ES-I3 (cell line): ENCODE results near the gene GALNT8.

Source experiments
- H3K36me3 ChIP-seq: 2 replicates; pipeline ENCODE4 v1.6.1; 2013; ENCODE audit warnings: mild to moderate bottlenecking, low read length, control low read depth, moderate library complexity; ENCODE audit not compliant: insufficient read depth
- H3K4me1 ChIP-seq: 2 replicates; pipeline ENCODE4 v1.6.1; 2013; ENCODE audit warnings: mild to moderate bottlenecking, control low read depth, low read length; ENCODE audit not compliant: insufficient read depth
- H3K9ac ChIP-seq: 2 replicates; pipeline ENCODE4 v1.6.1; 2013; ENCODE audit warnings: low read depth, mild to moderate bottlenecking, low read length, moderate library complexity
- H3K9me3 ChIP-seq: 2 replicates; pipeline ENCODE4 v1.6.1; 2013; ENCODE audit warnings: mild to moderate bottlenecking, low read length, moderate library complexity; ENCODE audit not compliant: control insufficient read depth, insufficient read depth

GALNT8 gene

DNA sequence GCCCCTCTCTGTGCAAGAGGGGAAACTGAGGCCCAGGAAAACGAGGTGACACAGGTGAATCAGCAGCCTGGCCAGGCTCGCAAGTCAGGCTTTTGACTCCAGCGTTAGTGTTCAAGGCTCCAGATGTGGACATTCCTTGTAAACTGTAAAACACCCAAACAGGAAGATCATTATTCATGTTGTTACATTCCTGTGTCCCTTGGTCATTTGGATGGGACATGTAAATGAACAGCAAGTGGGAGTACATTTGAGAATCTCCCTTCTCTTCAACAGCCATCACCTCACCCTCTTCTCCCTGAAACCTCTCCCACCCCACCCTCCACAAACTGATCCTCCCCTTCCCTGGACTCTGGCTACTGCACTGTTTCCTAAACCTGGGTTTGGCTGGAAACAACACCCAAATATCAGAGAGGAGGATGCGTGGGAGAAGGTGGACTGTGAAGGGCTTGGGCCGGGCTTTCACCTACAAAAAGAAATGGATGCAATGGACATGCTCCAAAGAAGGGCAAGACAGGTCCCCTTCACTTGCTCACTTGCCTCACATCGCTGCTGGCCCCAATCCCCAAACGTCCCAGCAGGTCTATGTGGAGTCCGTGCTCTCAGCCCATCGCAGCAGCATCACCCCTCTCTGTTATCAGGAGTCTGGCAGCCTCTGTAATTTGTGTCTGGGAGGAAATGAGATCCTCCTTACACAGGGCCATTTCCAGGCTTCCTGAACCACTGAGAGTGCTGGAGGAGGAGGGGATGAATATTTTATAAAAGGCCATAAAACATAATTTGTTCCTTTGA is 76.7 kb downstream of the GALNT8 start:
- Histone ChIP-seq H3K36me3 (no peaks in the 10 kb centered on the region), H3K9ac (no peak overlapping the region), H3K4me1 (0 out of 2 replicates have a peak, but pooled peaks cover 4% of the 10 kb centered on the region), H3K9me3 (no peaks in the 10 kb centered on the region)

- Histone ChIP-seq H3K9me3 (no peaks in the 10 kb centered on the region), H3K9ac (no peak overlapping the region), H3K4me1 (0 out of 2 replicates have a peak, but pooled peaks cover 4% of the 10 kb centered on the region), H3K36me3 (no peaks in the 10 kb centered on the region)
These were observed 80.4 kb downstream of the GALNT8 start for GRCh38 chr12:4800555-4800954.

GRCh38 chr12:4802841-4803240 is 82.6 kb downstream of the GALNT8 start:
- H3K36me3 ChIP-seq: no peaks in the 10 kb centered on the region
- H3K9ac ChIP-seq: no peak overlapping the region
- H3K9me3 ChIP-seq: no peaks in the 10 kb centered on the region
- no peaks in the 10 kb centered on the region for H3K4me1 ChIP-seq

GRCh38 chr12:4806439-4807115 is 86.4 kb downstream of the GALNT8 start:
- H3K4me1 ChIP-seq: 0 out of 2 replicates have a peak, but pooled peaks cover 2% of the 10 kb centered on the region
- H3K9me3 ChIP-seq: no peaks in the 10 kb centered on the region
- no peak overlapping the region for H3K9ac ChIP-seq
- no peaks in the 10 kb centered on the region; the same call in 1 of the 2 replicates for H3K36me3 ChIP-seq

DNA sequence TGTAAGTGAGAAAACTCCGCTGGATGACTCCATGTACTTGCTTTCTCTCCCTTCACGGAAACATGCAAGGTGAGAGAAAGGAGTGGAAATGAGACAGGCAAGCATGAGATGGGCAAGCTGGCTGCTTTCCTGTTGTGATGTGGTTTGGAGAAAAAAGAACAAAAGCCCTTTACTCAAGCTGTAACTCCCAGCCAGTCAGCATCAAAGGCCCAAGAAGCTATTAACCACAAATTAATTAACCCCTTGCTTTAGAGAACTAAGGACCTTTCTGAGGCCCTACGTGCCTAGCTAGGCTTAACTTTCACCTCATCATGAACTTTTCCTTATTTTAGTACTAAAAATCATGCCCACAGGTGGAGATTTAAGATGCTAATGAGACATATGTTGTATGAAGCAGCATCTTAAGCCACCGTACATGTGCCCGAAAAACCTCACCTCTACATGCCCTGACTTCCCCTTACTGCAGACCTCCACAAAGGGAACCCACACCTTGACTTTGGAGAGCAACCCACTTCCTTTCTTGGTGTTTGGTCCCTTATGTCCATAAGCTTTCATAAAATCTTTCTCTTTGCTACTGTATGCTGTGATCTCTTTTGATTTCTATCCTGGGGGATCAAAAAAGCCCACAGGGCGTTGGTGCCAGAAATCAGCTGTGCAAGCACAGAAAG is 87.0 kb downstream of the GALNT8 start:
- Histone ChIP-seq H3K4me1 (0 out of 2 replicates have a peak, but pooled peaks cover 2% of the 10 kb centered on the region), H3K9me3 (no peaks in the 10 kb centered on the region), H3K36me3 (no peaks in the 10 kb centered on the region; the same call in 1 of the 2 replicates), H3K9ac (no peak overlapping the region)

DNA sequence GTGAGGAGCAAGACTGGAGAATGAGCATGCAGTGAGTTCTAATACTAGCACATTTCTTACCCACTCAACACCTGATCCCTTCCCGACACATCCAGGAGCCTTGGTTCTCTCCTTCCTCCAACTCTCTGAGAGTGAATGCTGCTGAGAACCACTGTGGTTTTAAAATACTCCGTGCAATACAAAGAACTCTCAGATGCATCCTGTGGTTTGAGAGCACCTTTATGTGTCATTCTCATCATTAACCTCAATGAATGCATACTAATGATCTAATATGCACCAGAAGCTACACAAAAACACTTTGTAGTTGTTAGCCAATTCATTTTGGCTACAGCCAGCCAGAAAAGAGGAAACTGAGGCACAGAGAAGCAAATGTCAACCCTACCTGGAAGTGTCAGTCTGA is 87.6 kb downstream of the GALNT8 start:
- Histone ChIP-seq H3K4me1 (0 out of 2 replicates have a peak, but pooled peaks cover 2% of the 10 kb centered on the region), H3K9me3 (no peaks in the 10 kb centered on the region), H3K36me3 (no peaks in the 10 kb centered on the region; the same call in 1 of the 2 replicates), H3K9ac (no peak overlapping the region)

DNA sequence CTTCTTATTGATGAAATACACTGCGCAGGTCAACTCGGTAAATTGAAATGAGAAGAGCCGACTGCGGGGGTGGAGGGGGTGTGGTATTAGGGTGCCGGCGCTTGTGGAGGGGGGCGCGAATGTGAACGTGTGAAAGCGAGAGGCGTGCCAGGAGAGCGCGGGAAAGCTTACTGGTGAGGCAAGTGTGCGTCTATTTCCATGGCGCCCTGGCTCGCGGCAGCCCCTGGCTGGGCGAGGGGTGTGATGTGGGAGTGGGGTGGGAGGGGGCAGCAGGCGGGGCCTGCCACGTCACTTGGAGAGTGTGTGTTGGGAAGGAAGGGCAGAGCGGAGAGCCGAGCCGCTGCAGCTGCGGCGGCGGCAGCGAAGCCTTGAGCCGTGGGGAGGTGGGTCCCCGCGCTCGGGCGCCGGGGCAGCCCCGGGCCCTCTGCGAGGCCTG is 88.8 kb downstream of the GALNT8 start:
- Histone ChIP-seq H3K4me1 (0 out of 2 replicates have a peak, but pooled peaks cover 2% of the 10 kb centered on the region), H3K36me3 (no peaks in the 10 kb centered on the region; the same call in 1 of the 2 replicates), H3K9me3 (no peaks in the 10 kb centered on the region), H3K9ac (peak overlapping the region; percentile 77)

GRCh38 chr12:4809449-4810218 is 89.4 kb downstream of the GALNT8 start:
- Histone ChIP-seq H3K4me1 (0 out of 2 replicates have a peak, but pooled peaks cover 2% of the 10 kb centered on the region), H3K36me3 (no peaks in the 10 kb centered on the region; the same call in 1 of the 2 replicates), H3K9ac (peak overlapping the region; percentile 77), H3K9me3 (no peaks in the 10 kb centered on the region)

- H3K36me3 ChIP-seq: no peaks in the 10 kb centered on the region; the same call in 1 of the 2 replicates
- H3K4me1 ChIP-seq: 0 out of 2 replicates have a peak, but pooled peaks cover 2% of the 10 kb centered on the region
- no peaks in the 10 kb centered on the region for H3K9me3 ChIP-seq
- H3K9ac ChIP-seq: peak overlapping the region; percentile 77
These were observed 90.0 kb downstream of the GALNT8 start for GRCh38 chr12:4810219-4810671.

DNA sequence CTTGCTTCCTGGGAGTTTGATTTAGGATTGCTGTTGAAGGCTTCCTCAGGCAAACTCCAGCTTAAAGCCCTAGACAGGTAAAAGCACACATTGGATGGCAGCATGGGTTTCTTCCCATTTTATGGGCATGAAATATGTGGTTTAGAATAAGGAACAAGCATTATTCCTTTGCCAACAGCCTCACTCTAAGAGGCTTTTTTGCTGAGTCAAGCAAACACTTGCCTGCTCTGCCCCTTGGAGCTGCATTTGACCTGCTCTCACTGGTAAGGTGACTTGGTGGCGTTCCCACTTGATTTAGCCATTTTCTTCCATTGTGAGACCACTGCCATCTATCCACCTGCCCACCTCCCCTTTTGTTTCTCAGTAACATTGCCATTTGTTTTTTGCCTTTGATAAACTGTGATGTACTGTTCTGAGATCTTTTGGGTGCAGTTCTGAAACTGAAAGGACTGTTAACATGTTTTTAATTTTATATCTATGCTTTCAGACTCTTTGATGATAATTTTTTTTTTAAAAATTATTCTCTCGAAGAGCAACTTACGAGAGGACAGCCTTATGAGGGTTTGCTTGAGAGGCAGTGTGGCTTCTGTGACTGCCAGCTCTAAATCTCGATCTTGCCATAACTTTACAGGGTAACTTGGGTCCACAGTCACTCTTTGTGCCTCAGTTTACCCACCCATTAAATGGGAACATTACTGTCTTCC is 92.6 kb downstream of the GALNT8 start:
- H3K9ac ChIP-seq: no peak overlapping the region
- H3K9me3 ChIP-seq: no peaks in the 10 kb centered on the region
- H3K36me3 ChIP-seq: no peaks in the 10 kb centered on the region; the same call in 1 of the 2 replicates
- 0 out of 2 replicates have a peak, but pooled peaks cover 2% of the 10 kb centered on the region for H3K4me1 ChIP-seq

DNA sequence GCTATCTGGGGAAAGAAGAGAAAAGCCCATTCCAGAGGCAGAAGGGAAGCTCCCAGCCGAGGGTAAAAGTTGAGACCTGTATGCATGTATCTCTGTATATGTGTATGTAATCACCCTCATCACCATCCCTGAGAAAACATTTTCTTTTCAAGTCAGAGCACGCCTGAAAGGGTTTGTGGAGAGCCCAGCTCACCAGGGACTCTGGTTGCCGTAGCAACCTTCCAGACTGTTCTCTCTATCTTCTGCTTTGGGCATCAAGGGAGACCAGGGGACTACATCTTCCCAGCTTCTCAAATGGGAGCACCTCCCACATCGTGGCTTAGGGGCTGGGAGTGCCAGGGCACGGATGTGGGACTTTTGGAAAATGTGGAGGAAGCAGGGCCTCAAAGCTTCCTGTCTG is 93.5 kb downstream of the GALNT8 start:
- Histone ChIP-seq H3K4me1 (0 out of 2 replicates have a peak, but pooled peaks cover 2% of the 10 kb centered on the region), H3K36me3 (no peaks in the 10 kb centered on the region; the same call in 1 of the 2 replicates)

DNA sequence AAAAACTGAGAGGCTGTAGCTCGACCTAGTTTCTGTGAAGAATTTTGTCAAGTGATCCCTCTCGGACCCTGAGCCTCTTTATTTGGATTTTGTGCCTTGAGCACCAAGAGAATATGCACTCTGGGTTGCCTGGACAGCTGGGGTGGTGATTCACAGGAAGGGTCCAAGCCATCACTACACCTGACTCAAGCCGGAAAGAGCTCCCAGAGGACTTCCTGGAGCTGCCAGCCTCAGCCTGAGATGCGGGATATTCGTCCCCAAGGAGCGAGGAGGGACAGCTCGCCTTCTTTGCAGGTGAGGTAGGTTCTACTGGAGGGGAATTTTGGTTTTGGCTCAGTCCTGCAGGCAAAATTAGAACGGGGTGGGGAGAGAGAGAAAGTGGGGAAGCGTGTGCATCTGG is 94.3 kb downstream of the GALNT8 start:
- H3K9me3 ChIP-seq: no peaks in the 10 kb centered on the region

More for the DNA sequence above, 93.5 kb downstream of the GALNT8 start:
- Histone ChIP-seq H3K9me3 (no peaks in the 10 kb centered on the region), H3K9ac (no peak overlapping the region)

More for the DNA sequence above, 94.3 kb downstream of the GALNT8 start:
- Histone ChIP-seq H3K9ac (no peak overlapping the region), H3K36me3 (no peaks in the 10 kb centered on the region; the same call in 1 of the 2 replicates), H3K4me1 (0 out of 2 replicates have a peak, but pooled peaks cover 2% of the 10 kb centered on the region)
